ENCODE results near the gene INTS11.
A peak's percentile ranks its signal among the peaks of the same experiment; 100 is the strongest.

Gene INTS11

DNA sequence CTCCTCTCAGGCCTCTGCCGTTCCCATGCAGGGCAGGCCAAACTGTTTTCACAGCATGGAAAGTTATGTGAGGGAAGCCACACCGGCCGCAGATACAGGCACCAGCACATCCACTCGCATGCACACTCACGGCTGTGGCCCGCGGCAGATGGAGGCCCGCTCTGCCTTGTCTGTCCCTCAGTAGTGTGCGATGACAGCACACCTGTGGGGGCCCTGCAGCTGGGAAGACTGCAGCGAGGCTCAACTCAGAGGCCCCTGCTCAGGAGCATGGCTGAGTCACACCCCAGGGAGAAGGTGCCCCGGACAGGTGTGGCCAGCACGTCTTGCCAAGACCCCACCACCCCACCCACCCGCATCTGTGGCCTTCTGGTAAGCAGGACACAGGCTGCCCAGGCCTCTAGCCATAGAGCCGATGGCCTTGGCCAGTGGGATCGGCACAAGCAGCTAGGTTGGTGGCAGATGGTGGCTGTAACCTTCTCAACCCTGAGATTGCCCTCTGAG, 49.5 kb downstream of the INTS11 start:
- TF ChIP-seq, protein P1, sequence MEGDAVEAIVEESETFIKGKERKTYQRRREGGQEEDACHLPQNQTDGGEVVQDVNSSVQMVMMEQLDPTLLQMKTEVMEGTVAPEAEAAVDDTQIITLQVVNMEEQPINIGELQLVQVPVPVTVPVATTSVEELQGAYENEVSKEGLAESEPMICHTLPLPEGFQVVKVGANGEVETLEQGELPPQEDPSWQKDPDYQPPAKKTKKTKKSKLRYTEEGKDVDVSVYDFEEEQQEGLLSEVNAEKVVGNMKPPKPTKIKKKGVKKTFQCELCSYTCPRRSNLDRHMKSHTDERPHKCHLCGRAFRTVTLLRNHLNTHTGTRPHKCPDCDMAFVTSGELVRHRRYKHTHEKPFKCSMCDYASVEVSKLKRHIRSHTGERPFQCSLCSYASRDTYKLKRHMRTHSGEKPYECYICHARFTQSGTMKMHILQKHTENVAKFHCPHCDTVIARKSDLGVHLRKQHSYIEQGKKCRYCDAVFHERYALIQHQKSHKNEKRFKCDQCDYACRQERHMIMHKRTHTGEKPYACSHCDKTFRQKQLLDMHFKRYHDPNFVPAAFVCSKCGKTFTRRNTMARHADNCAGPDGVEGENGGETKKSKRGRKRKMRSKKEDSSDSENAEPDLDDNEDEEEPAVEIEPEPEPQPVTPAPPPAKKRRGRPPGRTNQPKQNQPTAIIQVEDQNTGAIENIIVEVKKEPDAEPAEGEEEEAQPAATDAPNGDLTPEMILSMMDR (IDR thresholded peaks at IDR 0.05): no peak
- Histone ChIP-seq H3K36me3 (peaks cover 11% of the 10 kb centered on the region), H3K4me1 (ENCODE audit: control insufficient read depth in 1 of 2, insufficient read depth in 1 of 2, low read depth in 1 of 2, low read length in 1 of 2) (peaks cover 29% of the 10 kb centered on the region in 2 experiments), H3K27me3 (no peaks in the 10 kb centered on the region), H3K27ac (no peak overlapping the region), H3K4me3 (ENCODE audit: low read depth in 1 of 2, low read length in 1 of 2) (peak overlapping the region in 1 of 2 experiments; percentile 94), H3K9me3 (no peaks in the 10 kb centered on the region)

DNA sequence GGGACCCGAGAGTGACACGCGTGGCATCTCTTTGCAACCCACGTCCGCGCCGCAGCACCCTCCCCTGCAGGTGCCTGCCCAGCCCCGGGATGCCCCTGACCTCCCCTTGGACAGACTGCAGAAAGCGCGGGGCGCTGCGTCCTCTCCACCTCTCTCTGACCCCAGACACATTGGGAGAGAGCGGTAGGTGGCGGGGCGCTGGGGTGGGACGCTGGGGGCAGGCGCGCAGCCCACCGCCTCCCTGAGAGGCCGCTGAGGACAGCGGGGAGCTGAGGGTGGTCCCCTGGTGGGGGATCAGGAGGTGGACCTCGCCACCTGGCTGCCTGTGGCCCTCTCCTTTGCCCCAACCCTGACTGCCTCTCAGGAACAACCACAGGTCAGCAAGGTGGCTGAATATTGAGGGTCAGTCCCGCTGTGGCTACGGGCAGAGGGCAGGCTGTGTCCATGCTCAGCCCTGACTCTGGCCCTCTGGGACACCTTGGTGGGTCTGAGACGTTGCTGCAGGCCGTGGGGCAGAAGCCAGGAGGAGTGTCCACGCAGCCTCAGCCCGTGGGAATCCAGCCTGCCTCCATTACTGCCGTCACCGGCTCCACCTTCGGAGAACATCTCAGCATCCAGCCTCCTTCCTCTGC, 50.0 kb downstream of the INTS11 start:
- H3K4me3 ChIP-seq (ENCODE audit: low read depth in 1 of 2, low read length in 1 of 2): peak overlapping the region; percentile 86 to 94
- H3K9me3 ChIP-seq: no peaks in the 10 kb centered on the region
- peak overlapping the region; percentile 84 for H3K27ac ChIP-seq
- peaks cover 29% of the 10 kb centered on the region in 2 experiments for H3K4me1 ChIP-seq (ENCODE audit: control insufficient read depth in 1 of 2, insufficient read depth in 1 of 2, low read depth in 1 of 2, low read length in 1 of 2)
- TF ChIP-seq, protein P1 (IDR thresholded peaks at IDR 0.05): no peak
- H3K36me3 ChIP-seq: peaks cover 17% of the 10 kb centered on the region
- no peaks in the 10 kb centered on the region for H3K27me3 ChIP-seq

DNA sequence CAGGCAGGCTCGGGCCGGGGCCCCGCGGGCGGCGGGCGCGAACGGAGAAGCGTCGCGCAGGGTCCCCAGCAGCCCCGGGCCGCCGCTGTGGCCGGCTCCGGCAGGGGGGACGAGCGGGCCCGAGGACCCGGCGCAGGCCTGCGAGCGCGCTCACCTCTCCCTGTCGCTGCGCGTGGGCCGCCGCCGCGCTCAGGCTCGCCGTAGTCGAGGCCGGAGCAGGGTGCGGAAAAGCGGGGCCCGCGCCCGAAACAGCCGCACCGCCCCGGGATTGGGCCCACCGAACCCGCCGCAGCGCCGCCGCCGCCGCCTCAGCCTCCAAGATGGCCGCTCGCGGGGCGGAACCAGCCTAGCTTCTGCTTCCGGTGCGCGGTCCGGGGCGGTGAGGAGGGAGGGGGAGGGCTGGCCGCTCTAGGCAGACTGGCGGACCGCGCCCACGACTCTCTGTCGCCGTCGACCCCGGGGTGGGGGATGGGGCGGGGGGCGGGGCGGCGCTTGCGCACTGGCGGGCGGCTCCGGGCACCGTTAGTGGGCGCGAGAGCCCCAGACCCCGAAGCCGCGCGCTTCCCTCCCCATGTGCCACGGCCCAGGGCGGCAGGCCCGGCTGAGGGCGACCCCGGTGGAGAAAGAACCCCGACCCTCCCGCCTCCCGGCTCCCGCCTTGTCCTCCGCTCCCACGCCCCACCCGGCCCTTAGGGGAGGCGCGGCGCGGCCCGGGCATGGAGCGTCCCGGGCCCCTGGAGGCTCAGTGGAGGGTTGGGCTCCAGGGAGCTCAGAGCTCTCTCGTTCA, 50.8 kb downstream of the INTS11 start, which contains the start of gene UBE2J2:
Gene UBE2J2, minus strand, starts transcription at position 343 of the 787 bp plus-strand sequence. CDS start 5,862 bp downstream, outside the sequence.
- TF ChIP-seq, protein P1 (IDR thresholded peaks at IDR 0.05): peak; percentile 37
- peaks cover 29% of the 10 kb centered on the region in 2 experiments for H3K4me1 ChIP-seq (ENCODE audit: control insufficient read depth in 1 of 2, insufficient read depth in 1 of 2, low read depth in 1 of 2, low read length in 1 of 2)
- H3K36me3 ChIP-seq: peaks cover 18% of the 10 kb centered on the region
- no peaks in the 10 kb centered on the region for H3K9me3 ChIP-seq
- H3K4me3 ChIP-seq (ENCODE audit: low read depth in 1 of 2, low read length in 1 of 2): peak within 1 kb of the TSS; percentile 86 to 94
- H3K27me3 ChIP-seq: no peaks in the 10 kb centered on the region
- peak within 1 kb of the TSS; percentile 84 for H3K27ac ChIP-seq

DNA sequence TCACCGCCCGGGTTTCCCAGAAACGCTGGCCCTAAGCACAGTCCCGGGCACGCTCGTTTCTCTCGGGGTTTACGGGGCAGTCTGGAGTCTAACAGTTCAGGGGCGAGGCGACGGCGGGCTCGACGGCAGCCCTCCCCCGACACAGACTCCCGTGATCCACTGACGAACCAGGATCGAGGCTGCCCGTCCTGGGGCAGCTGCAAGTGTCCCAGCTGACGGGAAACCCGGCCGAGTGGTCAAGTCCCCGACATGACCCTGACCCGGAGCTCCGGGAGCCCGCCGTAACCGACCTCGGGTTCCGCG, 51.3 kb downstream of the INTS11 start:
- Histone ChIP-seq H3K4me3 (ENCODE audit: low read depth in 1 of 2, low read length in 1 of 2) (peak overlapping the region; percentile 86 to 94), H3K27me3 (no peaks in the 10 kb centered on the region), H3K27ac (peak overlapping the region; percentile 84), H3K4me1 (ENCODE audit: control insufficient read depth in 1 of 2, insufficient read depth in 1 of 2, low read depth in 1 of 2, low read length in 1 of 2) (peaks cover 29% of the 10 kb centered on the region in 2 experiments), H3K9me3 (no peaks in the 10 kb centered on the region), H3K36me3 (peaks cover 22% of the 10 kb centered on the region)
- TF ChIP-seq, protein P1 (IDR thresholded peaks at IDR 0.05): no peak

DNA sequence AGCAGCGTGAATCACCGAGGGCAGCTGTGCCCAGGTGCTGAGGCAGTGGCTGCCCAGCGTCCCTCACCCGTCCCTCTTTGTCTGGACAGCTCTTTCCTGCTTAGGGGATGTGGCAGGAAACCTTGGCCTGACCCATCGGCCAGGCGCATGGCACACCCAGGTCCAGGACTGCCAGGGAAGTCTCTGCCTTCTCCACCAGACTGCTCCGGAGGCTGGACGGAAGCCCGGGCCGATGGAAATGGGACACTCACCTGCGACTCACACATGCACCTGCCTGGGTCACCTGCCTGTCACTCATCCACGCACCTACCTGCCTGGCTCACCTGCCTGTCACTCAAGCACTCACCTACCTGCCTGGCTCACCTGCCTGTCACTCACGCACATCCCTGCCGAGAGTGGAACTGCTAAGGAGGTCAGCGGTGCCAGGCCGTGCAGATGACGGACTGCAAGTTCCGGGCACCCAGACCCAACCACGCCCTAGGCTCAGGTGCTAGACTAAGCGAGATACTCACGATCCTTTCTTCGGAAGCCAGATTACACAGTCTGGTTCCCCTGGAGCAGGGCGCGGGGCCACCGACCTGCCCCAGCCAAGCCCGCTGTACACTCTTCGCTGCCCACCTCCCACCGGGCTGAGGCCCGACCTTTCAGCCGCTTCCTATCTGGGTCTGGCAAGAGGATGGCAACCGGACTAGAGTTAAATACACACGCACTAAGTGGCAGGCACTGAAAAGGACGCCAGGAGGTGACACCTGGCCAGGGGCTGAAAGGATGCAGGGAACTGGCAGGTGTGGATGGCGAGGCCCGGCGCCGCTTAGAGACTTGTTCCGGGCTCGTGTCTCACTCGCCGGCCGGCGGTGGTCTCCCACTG, 51.9 kb downstream of the INTS11 start:
- Histone ChIP-seq H3K36me3 (peaks cover 28% of the 10 kb centered on the region), H3K4me1 (ENCODE audit: control insufficient read depth in 1 of 2, insufficient read depth in 1 of 2, low read depth in 1 of 2, low read length in 1 of 2) (peaks cover 29% of the 10 kb centered on the region in 2 experiments), H3K27ac (peak overlapping the region; percentile 84), H3K4me3 (ENCODE audit: low read depth in 1 of 2, low read length in 1 of 2) (peak overlapping the region; percentile 86 to 94), H3K27me3 (no peaks in the 10 kb centered on the region), H3K9me3 (no peaks in the 10 kb centered on the region)
- TF ChIP-seq, protein P1 (IDR thresholded peaks at IDR 0.05): no peak

Data from neutrophil (primary cell).